HG03457 (cell line): ENCODE results near the gene SYNJ2.

ENCODE experiments used
- ATAC-seq: cut with Tn5 transposase; IDR thresholded peaks from one replicate; pipeline ENCODE4 v1.9.1; 2021; ENCODE audit warnings: moderate number of reproducible peaks; ENCODE audit not compliant: unreplicated experiment

SYNJ2 gene

DNA sequence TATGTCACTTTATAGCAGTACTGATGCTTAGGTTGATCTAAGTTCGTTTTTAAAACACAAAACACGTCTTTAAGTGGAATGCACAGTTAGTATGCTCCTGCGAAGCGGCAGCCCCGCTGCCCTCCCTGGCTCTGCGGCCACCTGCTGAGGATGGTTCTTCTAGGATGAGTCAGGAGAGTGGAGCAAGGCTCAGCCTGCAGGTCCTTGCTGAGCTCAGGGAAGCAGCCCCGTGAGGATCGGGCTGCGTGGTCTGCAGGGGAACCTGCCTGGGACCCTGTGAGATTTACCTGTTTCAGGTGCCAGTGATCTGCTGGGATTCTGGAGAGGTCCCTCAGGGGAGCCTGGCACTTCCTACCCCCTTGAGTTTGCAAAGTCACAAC lies 57.5 kb downstream of the SYNJ2 start:
- ATAC-seq, result no peak

DNA sequence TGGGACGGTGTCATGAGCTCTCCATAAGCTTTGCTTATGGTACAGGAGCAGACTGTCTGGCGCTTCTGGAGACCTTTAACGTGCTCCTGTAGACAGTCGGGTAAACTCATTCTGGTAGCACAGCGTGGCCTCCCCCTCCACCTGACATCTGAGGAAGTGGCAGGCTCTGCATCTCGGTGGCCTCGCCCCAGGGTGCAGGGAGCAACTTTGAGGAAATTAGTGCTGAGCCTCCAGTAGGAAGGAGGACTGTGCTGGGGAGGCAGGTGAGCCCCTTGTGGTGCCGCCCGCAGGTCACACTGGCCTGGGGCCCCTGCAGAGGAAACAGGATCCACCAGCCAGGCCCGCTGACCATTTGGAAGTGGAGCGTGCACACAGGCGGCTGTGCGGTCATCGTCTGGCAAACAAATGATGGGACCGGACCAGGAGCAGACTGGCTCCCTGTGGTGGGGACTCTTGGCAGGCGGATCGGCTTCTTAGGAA lies 57.9 kb downstream of the SYNJ2 start:
- ATAC-seq, result no peak

DNA sequence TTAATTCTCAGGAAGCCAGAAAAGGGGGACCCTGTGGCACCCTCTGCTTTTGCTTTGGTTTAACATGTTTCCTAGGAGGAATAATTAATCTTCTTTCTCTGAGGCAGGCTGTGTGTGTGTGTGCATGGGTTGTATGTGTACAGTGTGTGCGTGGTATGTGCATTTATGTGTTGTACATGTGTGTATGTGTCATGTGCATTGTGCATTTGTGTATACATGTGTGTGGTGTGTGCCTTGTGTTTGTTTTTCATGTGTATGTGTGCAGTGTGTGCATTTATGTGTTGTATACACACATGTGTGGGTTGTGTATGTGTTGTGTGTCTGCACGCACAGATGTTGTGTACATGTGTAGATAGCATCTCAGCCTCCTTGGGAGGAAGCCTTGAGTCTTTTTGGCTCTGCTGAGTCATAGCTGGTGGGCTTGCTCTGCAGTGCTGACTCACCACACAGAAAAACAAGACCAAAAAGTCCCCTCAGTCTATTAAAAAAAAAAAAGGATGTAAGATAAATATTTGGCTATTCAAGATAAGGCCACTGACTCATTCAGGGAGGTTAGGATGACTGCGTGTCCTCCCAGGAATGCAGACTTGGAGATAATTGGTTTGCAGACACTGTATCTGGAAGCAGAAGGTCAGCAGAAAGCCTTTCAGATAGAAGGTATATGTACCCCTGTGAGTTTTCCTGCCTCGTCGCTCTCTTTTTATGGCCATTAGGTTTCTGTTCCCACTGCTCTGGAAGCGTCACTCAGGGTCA lies 58.6 kb downstream of the SYNJ2 start:
- ATAC-seq, result no peak

DNA sequence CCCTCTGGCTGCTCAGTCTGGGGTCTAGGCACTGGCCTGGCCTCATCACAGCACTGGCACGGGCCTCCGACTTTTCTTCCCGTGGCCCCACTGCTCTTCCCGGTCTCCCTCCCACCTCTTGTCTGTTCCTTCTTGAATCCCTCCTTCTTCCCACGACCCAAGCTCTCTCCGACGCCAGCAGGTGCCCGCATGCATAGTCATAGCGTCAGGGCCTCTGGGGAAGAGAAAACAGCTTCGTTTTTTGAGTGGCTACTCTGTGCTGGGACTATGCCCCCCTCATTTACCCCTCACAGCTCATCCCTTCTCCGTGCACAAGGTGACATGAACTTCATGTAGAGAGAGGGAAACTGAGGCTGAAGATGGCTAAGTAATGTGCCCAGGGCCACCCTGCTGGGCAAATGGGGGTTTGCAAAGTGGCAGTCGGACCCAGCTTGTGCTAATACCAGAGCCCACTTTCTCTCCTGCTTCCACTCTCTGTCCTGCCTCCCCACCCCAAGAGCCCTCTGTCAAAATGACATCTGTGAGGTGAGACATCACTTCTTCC lies 59.2 kb downstream of the SYNJ2 start:
- no peak for ATAC-seq

DNA sequence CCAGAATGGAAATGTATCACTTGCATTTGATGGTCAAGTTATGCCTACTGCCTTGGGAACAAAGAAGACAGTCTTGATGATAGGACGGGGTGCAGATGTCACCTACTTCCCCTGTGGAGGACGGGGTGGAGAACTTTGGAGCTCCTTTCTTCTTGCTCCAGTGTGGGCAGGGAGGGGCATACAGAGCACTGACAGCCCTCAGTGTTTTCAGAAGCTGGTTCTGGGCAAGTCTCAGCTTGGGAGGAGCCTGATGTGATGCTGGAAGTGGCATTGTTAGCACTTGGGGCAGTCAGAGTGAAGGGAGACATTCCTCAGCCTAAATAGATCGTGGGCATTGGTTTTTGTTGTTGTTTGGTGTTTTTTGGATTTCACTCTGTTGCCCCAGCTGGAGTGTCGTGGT lies 59.7 kb downstream of the SYNJ2 start:
- ATAC-seq, result no peak

DNA sequence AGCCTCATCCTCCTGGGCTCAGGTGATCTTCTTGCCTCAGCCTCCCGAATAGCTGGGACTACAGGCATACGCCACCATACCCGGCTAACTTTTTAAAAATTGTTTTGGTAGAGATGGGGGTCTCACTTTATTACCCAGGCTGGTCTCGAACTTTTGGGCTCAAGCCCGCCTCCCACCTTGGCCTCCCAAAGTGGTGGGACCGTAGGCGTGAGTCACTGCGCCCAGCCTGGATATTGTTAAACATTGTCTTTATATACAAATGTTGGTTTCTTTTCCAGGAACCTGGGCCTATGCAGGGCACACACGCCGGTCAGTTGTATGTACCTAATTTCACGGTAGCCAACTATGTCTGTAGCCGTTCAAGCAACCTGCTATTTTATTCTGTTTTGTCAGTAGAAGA lies 60.1 kb downstream of the SYNJ2 start:
- ATAC-seq, result no peak

DNA sequence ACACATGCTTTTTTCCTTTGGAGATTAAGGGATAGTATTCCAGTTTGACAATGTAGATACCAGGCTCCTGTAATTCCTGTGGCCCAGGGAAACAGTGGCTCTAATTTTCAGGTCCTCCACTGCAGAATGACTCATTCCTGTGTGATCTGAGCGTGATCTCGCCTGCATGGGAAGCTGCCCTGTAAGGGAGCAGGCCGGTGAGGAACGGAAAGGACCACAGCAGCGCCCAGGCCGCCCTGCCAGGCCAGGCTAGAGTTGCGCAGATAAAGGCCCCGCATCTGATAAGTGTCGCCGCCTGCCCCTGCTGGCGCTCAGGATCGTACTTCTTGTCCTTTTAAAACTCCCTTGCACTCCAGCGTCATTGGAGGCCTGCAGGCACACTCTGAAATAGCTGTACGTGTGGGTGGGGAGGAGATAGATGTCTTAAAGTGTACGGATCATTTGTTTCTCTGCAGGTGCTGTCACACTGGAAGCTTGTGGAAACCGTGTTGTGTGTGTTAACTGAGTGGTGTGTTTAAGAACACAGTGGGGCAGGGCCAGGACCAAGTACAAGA lies 60.7 kb downstream of the SYNJ2 start:
- ATAC-seq, result no peak

DNA sequence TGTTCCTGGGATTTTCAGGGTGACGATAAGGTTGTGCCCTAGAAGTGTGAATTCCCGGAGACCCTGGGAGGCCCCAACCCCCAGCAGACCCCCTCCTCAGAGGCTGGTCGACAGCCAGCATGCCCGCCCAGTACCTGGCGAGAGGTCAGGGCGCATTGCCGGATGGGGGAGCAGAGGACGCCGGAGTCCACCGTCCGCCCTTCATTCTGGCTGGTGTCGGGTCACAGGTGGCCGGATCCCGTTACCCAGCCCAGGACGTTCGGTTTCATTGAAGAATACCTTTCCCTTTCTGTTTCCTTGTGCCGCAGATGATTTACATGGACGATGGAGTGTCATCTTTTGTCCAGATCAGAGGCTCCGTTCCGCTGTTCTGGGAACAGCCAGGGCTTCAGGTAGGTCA lies 61.3 kb downstream of the SYNJ2 start:
- ATAC-seq, result no peak

DNA sequence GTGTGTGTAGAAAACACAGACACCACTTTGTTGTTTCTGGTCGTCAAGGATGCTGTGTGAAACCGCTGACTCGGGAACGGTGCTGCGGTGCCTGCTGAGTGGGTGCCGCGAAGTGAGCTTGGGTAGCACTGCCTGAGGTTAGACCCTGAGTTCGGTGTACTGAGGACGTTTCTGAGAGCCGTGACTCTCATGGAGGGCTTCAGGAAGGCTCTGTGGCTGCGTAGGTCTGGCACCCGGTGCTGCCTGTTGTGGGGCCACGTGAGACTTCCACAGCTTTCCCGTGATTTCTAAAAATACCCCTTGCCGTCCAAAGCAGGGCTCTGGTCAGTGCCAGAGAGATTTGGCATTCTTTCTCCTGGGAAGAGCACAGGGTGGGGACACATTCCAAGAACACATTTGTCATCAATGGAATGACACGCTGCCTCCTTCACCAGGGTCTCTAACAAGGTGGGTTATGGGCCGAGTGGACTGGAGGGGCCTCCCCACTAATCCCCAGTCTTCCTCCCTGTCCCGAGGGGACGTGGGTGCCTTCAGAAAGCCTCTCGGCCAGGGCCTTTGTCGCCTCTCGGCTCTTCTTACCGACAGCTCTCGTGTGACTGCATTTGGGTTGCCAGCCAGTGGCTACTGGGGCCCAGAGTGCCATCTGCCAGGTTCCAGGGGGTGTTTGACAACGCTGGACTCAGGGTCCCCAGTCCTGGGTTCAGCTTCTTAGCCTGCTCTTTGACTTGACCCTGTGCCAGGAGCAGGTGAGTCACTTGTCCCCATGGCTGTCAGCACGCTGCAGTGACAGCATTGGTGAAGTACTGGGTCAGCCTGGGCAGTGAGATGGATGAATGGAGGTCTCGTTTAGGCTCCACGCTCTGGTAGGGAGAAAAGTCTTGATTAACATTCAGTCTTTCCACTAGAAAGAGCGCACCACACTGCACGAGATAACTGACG lies 62.2 kb downstream of the SYNJ2 start:
- no peak for ATAC-seq

DNA sequence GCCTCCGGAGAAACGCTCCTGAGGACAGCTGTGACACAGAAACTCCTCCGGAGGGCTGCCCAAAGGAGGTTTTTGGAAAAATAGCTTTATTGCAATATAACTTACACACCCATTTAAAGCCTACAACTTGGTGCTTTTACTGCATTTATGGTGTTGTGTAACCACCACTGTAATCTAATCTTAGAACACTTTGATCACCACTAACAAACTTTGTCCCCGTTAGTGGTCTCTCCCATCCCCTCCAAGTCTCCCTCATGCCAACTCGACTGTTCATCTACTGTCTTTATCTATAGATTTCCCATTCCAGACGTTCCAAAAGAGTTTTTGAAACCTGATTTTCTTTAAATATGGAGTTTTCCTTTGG lies 62.8 kb downstream of the SYNJ2 start:
- no peak for ATAC-seq

DNA sequence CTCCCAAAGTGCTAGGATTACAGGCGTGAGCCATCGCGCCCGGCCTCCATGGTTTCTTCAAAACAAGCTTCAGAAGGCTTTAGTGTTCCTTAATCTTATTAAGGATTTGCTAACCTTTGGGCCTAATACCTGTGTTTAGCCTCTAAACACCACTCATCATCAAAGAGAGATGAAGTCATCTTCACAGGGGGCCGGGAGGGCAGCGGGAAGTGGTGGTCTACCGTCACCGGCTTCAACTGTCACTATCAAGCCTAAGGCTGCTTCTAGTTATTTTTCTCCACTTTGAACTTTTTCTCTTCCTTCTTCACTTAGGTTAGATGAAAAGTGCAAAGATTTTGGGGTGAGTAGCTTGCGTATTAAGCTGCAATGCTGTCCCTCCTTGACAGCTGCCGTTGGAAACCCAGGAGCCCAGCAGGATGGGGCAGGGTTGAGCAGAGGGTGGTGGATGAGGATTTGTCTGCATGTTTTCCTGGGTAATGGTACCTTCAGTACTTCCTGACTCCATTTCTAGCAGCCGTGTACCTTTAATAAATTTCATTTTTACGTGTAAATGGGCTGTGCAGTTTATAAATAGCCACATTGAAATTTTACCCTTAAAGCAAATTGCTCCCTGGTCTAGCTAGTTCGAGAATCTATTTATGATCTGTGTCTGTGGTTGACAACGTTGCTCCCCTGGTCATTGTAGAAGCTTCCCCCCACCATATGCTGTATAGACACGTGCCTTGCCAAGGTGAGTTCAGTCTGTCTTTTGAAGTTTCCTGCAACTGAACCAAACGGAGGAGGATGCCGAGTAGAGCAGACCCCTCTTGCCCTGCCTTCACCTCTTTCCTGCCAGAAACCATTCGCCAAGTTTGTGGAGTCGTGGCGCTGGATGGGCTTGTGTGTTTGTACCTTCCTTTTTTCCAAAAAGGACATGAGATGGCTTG lies 64.8 kb downstream of the SYNJ2 start:
- ATAC-seq, result no peak

DNA sequence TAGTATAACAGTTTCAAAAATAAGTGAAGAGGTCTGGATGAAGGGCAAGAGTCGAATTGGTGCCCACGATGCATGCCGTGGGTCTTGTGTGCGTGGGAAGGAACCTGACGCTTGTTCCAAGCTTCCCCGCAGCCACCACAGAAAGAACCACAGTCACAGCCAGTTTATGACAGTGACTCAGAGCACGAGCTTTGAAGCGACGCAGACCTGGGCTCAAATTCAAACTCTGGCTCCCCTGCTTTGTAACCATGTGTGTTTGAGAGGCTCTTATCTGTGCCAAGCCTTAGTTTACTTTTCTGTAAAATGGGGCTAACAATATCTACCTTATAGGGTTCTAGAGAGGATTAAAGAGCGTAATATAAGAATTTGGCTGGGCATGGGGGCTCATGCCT lies 65.5 kb downstream of the SYNJ2 start:
- ATAC-seq, result no peak

DNA sequence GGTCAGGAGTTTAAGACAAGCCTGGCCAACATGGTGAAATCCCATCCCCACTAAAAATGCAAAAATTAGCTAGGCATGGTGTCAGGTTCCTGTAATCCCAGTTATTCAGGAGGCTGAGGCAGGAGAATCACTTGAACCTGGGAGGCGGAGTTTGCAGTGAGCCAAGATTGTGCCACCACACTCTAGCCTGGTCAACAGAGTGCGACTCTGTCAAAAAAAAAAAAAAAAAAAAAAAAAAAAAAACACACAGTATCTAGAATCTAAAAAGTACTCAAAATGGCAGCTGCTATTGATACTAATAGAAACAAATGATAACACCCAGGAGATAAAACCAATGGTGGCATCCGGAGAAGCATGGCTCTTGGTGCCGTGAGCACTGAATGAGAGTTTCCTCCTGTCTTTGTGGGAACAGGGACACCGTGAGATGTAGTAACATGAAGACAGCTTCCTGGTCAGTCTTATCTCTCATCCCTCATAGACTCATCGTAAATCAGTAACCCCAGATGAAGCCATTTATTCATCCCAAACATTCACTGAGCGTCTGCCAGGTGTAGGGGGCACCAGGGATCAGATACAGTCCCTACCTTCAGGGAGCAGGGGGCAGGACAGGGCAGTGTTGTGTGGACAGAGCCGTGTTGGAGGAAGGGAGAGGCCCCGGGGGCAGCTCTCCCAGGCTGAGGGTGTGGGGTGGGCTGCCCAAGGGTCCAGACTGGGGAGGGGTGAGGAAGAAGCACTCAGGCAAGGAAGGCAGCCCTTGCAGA lies 66.1 kb downstream of the SYNJ2 start:
- no peak for ATAC-seq

DNA sequence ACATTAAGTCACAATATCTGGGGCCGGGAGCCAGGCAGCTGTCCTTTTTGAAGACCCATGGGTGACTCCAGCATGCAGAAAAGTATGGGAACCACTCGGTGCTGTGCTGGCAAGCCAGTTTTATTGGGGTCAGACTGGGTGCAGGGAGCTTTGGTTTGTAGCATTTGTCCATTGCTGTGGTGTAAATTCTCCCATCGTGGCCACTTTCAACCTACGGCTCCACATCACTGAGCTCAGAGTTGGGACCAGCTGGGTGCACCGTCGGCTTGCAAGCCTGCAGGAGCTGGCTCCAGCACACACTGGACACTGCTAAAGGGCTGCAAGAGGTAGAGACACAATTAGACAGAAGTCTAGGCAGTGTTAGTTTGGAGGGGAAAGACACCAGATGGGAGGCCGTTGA lies 66.9 kb downstream of the SYNJ2 start:
- no peak for ATAC-seq

DNA sequence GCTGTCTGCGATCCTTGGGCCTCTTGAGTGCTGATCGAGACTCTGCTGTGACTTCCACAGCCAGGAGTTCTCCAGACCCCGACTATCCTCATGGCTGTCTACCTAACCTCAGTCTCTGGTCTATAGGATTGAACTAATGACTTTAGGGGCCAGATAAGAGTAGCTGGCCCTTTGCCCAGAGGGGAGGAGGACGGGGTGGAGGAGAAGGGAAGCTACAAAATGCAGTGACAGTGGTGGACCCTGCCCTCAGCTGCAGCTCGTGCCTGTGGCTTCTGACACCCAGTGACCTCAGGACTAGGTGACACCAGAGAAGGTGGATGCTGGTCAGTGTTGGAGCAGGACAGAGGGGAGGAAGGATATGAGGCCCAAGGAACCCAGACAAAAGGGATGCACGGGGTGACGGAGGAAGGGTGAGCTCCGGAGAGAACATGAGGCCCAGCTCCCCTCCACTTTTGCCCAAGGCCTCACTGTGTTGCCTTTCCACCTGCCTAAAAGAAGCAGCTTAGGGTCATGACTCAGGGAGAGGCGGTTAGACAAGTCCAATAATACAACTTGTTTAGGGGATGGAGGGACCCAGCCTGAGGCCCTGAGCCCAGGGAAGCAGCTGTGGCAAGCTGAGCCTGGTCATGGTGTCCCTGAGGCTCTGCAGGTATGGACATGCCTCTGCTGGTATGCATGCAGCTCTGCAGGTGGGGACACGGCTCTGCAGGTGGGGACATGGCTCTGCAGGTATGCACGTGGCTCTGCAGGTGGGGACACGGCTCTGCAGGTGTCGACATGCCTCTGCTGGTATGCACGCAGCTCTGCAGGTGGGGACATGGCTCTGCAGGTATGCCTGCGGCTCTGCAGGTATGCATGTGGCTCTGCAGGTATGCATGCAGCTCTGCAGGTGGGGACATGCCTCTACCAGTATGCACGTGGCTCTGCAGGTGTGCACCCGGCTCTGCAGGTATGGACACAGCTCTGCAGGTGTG lies 67.7 kb downstream of the SYNJ2 start:
- no peak for ATAC-seq

DNA sequence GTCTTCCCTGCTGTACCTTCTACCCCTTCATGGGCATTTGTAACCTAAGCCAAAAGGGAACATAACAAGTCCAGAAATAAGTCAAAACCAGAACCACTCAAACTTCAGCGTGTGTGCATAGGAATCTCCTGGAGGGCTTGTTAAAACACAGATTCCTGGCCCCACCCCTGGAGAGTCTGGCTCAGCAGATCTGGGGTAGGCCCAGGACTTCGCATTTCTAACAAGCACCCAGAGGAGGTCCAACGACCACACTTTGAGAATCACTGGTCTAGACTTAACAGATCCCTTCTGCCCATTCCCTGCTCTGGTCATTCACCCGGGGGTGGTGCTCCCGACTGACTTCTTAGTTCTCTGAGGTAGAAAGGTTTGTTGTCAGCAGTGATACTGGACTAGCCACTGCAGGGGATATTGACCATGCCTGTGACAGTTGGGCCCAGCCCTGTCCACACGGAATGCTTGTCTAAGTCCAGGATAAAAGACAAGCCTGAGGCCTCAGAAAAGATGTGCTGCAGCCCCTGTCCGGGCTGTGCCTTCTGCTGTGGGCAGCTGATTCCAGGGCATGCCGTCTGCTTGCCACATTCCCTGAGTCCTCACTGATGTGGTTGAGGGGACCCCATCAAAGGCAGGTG lies 68.6 kb downstream of the SYNJ2 start:
- ATAC-seq, result no peak

DNA sequence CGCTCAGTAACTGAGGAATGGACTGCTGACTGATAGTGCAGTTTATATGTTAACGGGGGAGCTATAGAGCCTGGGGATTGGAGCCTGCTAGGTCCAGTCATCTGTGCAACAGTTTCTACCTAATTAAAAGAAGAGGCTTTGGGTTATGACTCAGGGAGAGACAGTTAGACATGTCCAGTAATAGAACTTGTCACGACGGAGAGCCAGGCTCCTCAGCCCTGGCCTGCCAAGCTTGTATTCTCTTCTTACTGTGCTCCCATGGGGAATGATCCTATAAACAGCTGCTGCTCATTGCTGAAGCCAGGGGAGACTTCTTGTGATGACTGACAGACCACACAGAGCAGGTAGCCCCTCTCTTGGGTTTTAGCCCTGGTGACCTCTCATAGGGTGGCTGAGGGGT lies 69.3 kb downstream of the SYNJ2 start:
- no peak for ATAC-seq

DNA sequence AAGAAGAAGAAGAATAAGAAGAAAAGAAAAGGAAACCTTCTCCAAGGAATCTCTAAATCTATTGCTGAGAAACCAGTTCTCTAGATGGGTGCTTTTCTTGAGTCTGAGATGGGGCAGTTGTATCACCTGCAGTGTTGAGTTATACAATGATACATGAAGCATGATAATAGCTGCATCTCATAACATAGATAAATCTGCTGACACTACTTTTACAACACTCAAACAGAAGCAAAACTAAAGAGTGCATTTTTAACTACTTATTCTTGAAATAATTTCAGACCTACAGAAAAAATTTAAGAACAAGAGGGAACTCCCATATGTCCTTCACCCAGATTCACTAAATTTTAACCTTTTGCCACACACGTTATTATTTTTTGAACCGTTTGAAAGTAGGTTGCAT lies 70.3 kb downstream of the SYNJ2 start:
- no peak for ATAC-seq
